SHP77 (cell line): Measurements from ENCODE around the gene KRTAP9-6.
A peak's percentile ranks its signal among the peaks of the same experiment; 100 is the strongest.
"Not testable (repeated sequence)": the region's sequence is repeated elsewhere in the genome, so short reads cannot be mapped to it uniquely, and the experiment has no call there.

ENCODE experiments used
- DNase-seq, 2 experiments: peaks; one replicate each; lab custom pipeline; 2025; lab: John Stamatoyannopoulos, UW

Gene KRTAP9-6

GRCh38 chr17:41271323-41271722 lies 6.1 kb downstream of the KRTAP9-6 start:
- not testable (repeated sequence) for DNase-seq

- no peak for DNase-seq
These were observed 6.7 kb downstream of the KRTAP9-6 start for GRCh38 chr17:41271858-41272257.

- not testable (repeated sequence) for DNase-seq
These were observed 10.5 kb downstream of the KRTAP9-6 start, which contains the start of gene KRTAP9-7 for GRCh38 chr17:41275648-41276190. TSS of gene KRTAP9-7 (plus strand) at chr17:41275698. CDS start at chr17:41275698, 0 bp downstream.

GRCh38 chr17:41278176-41278955 lies 13.2 kb downstream of the KRTAP9-6 start:
- no peak for DNase-seq

GRCh38 chr17:41284043-41284442 lies 18.9 kb downstream of the KRTAP9-6 start:
- no peak for DNase-seq

- DNase-seq, result no peak
These were observed 19.4 kb downstream of the KRTAP9-6 start for GRCh38 chr17:41284546-41284945.

GRCh38 chr17:41287050-41287449 lies 21.9 kb downstream of the KRTAP9-6 start:
- DNase-seq, result no peak

- DNase-seq, result no peak
These were observed 28.8 kb downstream of the KRTAP9-6 start for GRCh38 chr17:41294016-41294415.

- DNase-seq, result no peak
These were observed 31.7 kb downstream of the KRTAP9-6 start for GRCh38 chr17:41296846-41297245.

GRCh38 chr17:41298458-41299135 lies 33.4 kb downstream of the KRTAP9-6 start:
- DNase-seq, result no peak

- DNase-seq, result no peak
These were observed 36.1 kb downstream of the KRTAP9-6 start for GRCh38 chr17:41301204-41301790.

GRCh38 chr17:41301916-41302901 lies 37.0 kb downstream of the KRTAP9-6 start, which contains the start of gene KRTAP29-1:
TSS of gene KRTAP29-1 (minus strand) at chr17:41302851. CDS start at chr17:41302851, 0 bp downstream.
- DNase-seq, result no peak

- no peak for DNase-seq
These were observed 37.8 kb downstream of the KRTAP9-6 start for GRCh38 chr17:41302981-41303380.

GRCh38 chr17:41304091-41304490 lies 38.9 kb downstream of the KRTAP9-6 start:
- no peak for DNase-seq

GRCh38 chr17:41307647-41308046 lies 42.5 kb downstream of the KRTAP9-6 start:
- no peak for DNase-seq

GRCh38 chr17:41308251-41308917 lies 43.2 kb downstream of the KRTAP9-6 start:
- DNase-seq, result peak; percentile 2 to 40

- peak in 1 of 2 experiments; percentile 32 for DNase-seq
These were observed 43.8 kb downstream of the KRTAP9-6 start, which contains the start of gene KRTAP16-1 for GRCh38 chr17:41308918-41309359. TSS of gene KRTAP16-1 (minus strand) at chr17:41309309. CDS start at chr17:41309253, 56 bp downstream.

- DNase-seq, result no peak
These were observed 45.9 kb downstream of the KRTAP9-6 start for GRCh38 chr17:41311111-41311510.

- no peak for DNase-seq
These were observed 50.1 kb downstream of the KRTAP9-6 start, which contains the start of gene KRTAP17-1 for GRCh38 chr17:41315204-41315794. TSS of gene KRTAP17-1 (minus strand) at chr17:41315710. CDS start at chr17:41315650, 60 bp downstream.
